Measurements from ENCODE around the gene TMEM184C.

TMEM184C gene

DNA sequence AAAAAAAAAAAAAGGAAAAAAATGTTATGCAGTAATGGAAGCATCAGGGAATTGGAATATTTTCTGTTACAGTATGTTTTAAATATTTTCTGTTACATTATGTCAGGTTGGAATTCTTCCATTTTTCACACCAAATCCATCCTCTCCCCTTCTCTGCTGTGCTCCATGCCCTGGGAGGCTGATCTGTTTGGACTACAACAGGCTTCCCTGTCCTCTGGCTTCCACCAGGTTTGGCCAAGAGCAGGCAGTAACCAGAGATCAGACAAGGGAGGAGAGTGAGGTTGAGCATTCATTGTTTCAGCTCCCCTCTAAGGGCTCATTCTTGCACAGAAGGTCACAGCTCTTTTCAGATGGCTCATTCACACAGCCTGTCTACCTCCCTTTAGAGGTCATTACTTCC is 11.7 kb upstream of the TMEM184C start:
- no peak for DNase-seq

DNA sequence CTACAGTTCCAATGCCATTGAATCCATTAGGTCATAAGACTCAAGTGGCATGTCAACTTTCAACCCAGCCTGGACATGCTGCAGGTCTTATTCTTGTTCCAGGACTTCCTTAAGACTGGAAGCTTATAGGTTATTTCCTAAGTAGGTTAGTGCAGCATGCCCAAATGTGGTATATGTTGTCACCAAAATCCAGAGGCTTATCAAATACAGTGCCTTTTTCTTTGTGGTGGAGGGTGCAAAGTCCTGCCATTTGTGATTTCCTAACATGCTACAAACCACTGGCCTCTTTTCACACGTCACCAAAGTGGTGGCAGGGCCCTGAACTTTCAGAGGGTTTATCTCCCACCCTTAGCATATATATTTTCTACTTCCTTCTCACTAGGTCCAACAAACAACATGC is 9.7 kb upstream of the TMEM184C start:
- DNase-seq: no peak

- DNase-seq: no peak
Observed at GRCh38 chr4:147610686-147611085, 6.5 kb upstream of the TMEM184C start.

GRCh38 chr4:147616849-147617172 is 386 bp upstream of the TMEM184C start:
- DNase-seq: no peak

GRCh38 chr4:147617841-147618691 is 869 bp downstream of the TMEM184C start:
- DNase-seq: no peak

DNA sequence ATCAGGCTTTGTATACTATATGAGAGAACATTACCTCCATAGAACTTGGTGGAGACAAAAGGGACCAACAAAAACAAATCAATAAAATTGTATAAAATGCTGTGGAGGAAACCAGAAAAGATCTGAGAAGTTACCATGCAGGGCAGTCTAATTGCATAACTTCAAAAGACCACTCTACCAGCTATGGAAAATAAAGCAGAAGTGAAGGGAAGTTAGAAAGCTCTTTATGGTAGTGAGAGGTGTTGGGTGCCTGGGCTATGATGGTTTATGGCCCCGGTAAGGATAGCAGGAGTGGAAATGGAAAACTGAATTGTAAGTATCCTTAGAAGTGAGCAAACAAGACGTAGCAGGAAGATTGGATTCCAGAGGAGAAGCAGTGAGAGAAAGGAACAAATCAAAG is 3.1 kb downstream of the TMEM184C start:
- DNase-seq: no peak

- DNase-seq: no peak
Observed at GRCh38 chr4:147625733-147626132, 8.5 kb downstream of the TMEM184C start.

DNA sequence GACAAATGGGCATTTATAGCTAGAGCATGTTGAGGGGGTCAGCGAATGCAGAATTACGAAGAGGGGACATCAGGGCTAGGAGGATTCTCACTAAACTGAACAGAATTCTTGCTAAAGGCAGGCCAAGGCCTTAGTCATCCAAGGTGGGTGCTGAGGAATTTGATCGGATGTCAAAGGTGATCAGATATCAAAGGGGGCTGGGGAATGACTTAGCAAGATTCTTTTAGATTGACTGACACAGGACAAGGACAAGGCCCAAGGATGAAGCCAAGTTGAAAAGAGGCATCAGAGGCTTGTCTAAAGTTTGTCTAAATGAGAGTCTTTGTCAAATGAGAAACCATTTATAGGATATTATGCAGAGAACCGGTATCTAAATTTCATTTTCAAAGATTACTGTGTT is 9.7 kb downstream of the TMEM184C start:
- DNase-seq: no peak

- DNase-seq: no peak
Observed at GRCh38 chr4:147628415-147628814, 11.2 kb downstream of the TMEM184C start.

DNA sequence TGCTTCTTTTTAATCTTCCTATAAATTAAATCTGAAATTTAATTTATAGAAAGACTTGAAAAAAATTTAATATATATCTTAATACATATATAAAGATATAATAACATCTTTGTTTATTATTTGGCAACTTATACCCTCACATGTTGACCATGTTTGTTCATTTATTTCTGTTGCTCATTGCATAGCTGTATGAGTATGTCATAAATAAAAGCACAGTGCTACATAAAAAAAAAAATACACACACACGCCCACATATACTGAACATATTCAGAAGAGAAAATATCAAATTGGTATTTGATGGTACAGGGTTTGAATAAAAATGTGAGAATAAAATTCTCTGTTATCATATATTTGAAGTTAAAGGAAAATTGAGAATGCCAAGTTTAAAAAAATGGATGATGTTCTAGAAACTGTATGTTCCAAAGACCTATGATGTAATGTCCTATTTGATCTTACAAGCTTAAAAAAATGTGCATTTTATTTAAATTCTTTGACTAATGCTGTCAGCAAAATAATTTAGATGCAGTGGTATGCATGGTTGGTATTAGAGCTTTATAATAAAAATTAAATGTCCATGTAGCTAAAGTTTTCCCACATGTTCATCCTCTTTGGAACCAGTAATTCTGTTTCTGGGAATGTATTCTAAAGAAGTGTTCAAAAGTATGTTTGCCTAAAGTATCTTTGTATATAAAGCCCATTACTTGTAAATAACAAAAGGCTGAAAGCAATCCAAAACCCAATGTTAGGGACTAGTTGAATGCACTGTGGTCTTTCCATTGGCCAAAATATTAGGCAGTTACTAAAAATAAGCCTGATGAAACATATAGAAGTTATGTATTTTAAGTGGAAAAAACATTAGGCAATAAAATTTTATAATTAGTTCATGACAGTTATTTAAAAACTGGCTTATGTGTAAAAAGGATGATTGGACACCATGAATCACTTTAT is 12.9 kb downstream of the TMEM184C start:
- no peak for DNase-seq

- DNase-seq: no peak
Observed at GRCh38 chr4:147633113-147633512, 15.9 kb downstream of the TMEM184C start.

DNA sequence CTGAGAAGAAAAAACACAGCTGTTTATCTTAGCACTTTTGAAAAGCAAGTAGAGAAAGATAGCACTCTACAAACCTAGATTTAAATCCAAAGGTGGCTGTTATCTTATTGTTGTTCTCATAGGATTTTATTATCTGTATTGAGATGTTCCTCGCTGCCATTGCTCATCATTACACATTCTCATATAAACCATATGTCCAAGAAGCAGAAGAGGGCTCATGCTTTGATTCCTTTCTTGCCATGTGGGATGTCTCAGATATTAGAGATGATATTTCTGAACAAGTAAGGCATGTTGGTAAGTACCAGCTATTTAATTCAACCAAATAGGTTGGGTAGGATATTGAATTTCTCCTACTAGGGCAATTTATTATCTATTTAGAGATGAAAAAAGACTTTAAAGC is 16.4 kb downstream of the TMEM184C start:
- DNase-seq: no peak

- no peak for DNase-seq
Observed at GRCh38 chr4:147635348-147635747, 18.2 kb downstream of the TMEM184C start.

GRCh38 chr4:147638365-147638764 is 21.2 kb downstream of the TMEM184C start:
- no peak for DNase-seq

- no peak for DNase-seq
Observed at GRCh38 chr4:147638942-147639341, 21.7 kb downstream of the TMEM184C start.

DNA sequence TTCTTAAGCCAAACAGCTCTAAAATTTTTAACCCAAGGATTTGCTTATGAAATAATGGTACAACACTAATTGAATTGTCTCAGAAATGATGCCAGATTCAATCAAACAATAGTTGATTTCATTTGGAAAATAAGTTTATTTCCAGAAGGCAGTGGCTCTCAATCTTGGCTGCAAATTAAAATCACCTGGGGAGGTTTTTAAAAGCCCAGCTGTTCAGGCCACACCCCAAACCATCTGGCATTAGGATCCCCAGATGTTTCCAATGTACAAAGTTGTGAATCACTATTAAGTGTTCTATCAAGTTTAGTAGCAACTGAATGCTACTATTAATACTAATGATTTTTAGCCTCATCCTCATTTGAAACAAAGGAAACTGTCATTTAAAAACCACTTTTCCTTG is 22.2 kb downstream of the TMEM184C start:
- no peak for DNase-seq

- no peak for DNase-seq
Observed at GRCh38 chr4:147640331-147640730, 23.1 kb downstream of the TMEM184C start.

DNA sequence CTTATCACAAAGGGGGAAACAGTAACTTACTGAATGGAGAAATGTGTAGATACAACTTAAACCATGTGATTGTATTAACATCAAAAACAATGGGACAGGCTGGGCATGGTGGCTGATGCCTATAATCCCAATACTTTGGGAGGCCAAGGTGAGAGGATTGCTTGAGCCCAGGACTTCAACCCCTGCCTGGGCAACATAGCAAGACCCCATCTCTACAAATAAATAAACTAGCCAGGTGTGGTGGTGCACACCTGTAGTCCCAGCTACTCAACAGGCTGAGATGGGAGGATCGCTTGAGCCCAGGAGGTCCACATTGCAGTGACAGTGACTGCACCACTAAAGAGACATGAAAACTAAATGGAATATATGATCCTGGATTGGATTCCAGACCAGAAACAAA is 26.4 kb downstream of the TMEM184C start:
- DNase-seq: no peak

GRCh38 chr4:147644471-147644870 is 27.3 kb downstream of the TMEM184C start:
- no peak for DNase-seq

DNA sequence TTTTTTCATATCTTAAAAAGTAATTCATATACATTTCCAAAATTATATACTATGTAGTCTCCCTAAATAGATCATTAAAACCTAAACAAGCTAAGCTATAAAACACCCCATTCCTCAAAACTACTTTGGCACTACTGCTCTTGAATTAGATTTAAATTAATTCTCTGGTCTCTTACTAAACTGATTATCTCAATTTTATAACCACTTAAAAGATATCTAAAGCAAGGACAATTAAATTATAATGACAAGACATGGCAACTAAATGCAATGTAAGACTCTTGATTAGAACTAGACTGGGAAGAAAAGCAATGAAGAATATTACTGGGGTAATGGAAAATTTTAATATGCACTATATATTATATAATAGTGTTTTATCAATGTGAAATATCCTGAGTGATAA is 27.9 kb downstream of the TMEM184C start:
- no peak for DNase-seq

GRCh38 chr4:147648656-147649055 is 31.5 kb downstream of the TMEM184C start:
- DNase-seq: no peak

DNA sequence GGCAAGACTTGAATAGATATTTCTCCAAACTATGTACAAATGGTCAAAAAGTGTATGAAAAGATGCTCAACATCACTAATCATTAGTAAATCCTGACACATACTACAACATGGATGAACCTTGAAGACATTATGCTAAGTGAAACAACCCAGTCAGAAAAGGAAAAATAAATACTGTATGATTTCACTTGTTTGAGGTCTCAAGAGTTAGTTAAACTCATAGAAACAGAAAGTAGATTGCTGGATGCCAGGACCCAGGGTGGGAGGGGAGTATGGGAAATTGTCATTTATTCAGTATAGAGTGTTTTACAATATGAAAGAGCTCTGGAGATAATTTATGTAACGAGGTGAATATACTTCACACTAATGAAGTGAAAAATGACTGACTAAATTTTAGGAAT is 34.4 kb downstream of the TMEM184C start:
- no peak for DNase-seq

DNA sequence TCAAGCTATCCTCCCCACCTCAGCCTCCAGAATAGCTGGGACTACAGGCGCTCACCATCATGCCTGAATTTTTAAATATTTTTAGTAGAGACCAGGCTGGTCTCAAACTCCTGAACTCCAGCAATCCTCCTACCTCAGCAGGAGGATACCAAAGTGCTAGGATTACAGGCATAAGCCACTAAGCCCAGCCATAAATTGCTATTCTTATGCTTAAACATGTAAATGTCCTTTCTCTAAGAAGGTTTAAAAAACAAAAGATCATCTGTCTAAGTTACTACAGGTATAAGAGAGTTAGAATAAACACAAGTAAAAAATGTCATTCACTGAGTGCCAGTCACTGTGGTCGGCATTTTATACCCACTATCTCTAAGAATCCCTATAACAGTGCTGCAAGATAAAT is 38.4 kb downstream of the TMEM184C start:
- no peak for DNase-seq

DNA sequence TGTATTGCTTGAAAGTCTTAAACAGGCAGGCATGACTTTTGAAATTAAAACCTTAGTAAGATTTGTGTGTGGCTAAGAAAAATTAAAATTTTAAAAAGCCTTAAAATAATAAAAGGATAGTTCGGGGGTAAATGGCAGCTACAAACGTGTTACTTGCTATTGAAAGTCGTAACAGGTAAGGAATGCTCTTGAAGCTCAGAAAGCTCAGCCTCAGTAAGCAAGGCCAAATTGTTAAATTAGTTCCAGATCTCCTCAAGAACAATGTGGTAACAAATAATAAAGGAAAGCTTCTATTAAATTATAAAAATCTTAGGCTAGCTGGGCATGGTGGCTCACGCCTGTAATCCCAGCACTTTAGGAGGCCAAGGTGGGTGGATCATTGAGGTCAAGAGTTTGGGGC is 41.3 kb downstream of the TMEM184C start:
- DNase-seq: no peak
